GM21423 (cell line): Measurements from ENCODE around the gene CETP.
"Not testable (repeated sequence)": the region's sequence is repeated elsewhere in the genome, so short reads cannot be mapped to it uniquely, and the experiment has no call there.

ENCODE experiments used
- ATAC-seq: cut with Tn5 transposase; IDR thresholded peaks from one replicate; pipeline ENCODE4 v1.9.1; 2021; ENCODE audit warnings: mild to moderate bottlenecking, moderate library complexity; ENCODE audit not compliant: unreplicated experiment

CETP gene

GRCh38 chr16:56980201-56980535 is 18.4 kb downstream of the CETP start:
- ATAC-seq, result no peak

GRCh38 chr16:56980792-56981724 is 19.3 kb downstream of the CETP start:
- peak; percentile 37 for ATAC-seq

GRCh38 chr16:56981729-56982271 is 20.1 kb downstream of the CETP start:
- ATAC-seq, result no peak

GRCh38 chr16:56982695-56983094 is 20.9 kb downstream of the CETP start:
- no peak for ATAC-seq

- no peak for ATAC-seq
These were observed 21.5 kb downstream of the CETP start for GRCh38 chr16:56983211-56983751.

GRCh38 chr16:56984639-56985038 is 22.9 kb downstream of the CETP start:
- ATAC-seq, result no peak

GRCh38 chr16:56985288-56985961 is 23.7 kb downstream of the CETP start:
- ATAC-seq, result no peak

GRCh38 chr16:56985962-56986360 is 24.2 kb downstream of the CETP start:
- no peak for ATAC-seq

- ATAC-seq, result no peak
These were observed 24.6 kb downstream of the CETP start for GRCh38 chr16:56986361-56986760.

- ATAC-seq, result not testable (repeated sequence)
These were observed 25.2 kb downstream of the CETP start for GRCh38 chr16:56986908-56987307.

GRCh38 chr16:56987692-56988091 is 25.9 kb downstream of the CETP start:
- no peak for ATAC-seq

- ATAC-seq, result no peak
These were observed 26.6 kb downstream of the CETP start for GRCh38 chr16:56988161-56988947.

GRCh38 chr16:56988948-56989945 is 27.5 kb downstream of the CETP start, which contains the start of gene NLRC5:
TSS of gene NLRC5 (plus strand) at chr16:56989557. CDS start at chr16:57020713, 31,156 bp downstream.
- peak; percentile 75 for ATAC-seq

- ATAC-seq, result no peak
These were observed 28.2 kb downstream of the CETP start for GRCh38 chr16:56989988-56990387.

- ATAC-seq, result no peak
These were observed 28.9 kb downstream of the CETP start for GRCh38 chr16:56990407-56991286.

- not testable (repeated sequence) for ATAC-seq
These were observed 30.7 kb downstream of the CETP start for GRCh38 chr16:56992431-56992830.

- ATAC-seq, result no peak
These were observed 31.5 kb downstream of the CETP start for GRCh38 chr16:56993204-56993603.

- no peak for ATAC-seq
These were observed 32.6 kb downstream of the CETP start for GRCh38 chr16:56994311-56994710.
